ENCODE results near the gene WDR82. TPM values are rescaled to one million over a fixed set of nuclear protein-coding genes. Genes with fewer than 3 reads are reported as not detected.

WDR82 gene
- total and polyA plus RNA-seq, 2 of the 4 experiments (the other 2 are of a cell fraction) = 38.1 to 68.1 TPM

DNA sequence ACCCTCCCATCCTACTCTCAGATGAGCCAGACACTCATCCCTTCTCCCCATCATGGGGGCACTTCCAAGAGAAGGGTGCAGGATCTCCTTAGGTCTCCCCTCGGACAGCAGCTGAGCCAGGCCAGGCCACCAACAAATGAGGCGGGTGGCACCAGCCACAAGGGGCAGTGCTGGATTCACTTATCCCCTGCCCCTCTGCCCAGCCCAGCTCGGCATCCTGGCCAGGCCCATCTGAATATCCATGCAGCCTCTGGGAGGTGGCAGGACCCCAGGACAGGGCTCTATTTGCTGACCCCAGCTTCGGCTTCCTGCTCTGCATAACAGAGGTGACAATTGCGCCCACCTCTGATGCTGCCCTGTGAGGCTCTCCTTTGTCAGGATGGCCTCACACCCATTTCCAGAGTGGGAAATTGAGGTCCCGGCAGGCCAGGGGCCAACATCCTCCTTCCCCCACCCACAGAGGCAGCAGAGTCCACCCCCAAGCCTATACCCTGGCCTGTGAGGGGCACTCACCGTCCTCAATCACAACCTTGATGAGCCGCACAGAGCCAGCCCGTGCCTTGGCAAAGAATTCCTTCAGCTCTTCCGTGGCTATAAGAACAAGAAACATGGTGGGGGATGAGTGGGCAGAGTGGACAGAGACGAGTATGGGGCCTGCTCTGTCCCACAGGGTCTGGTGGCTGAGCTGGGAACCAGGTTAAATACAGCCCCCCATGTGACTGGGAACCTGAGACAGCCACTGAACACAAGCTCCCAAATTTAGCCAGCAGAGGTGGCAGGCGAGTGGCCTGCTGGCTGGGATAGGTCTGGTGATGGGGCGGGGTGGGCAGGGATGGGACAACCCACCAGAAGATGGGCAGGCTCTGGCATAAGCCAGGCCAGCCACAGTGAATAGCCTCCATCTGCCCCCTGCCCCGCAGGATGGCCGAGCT lies 43.7 kb downstream of the WDR82 start:
- no peak for DNase-seq
- TF ChIP-seq FOS (IDR thresholded peaks at IDR 0.05; ENCODE audit: low read depth, low read length) (no peak), CEBPB (IDR thresholded peaks at IDR 0.05; ENCODE audit: low read depth, low read length) (no peak), POLR2A (IDR thresholded peaks at IDR 0.05; ENCODE audit: low read depth, low read length) (no peak), RAD21 (IDR thresholded peaks at IDR 0.05; ENCODE audit: low read length) (no peak), BHLHE40 (IDR thresholded peaks at IDR 0.05; ENCODE audit: low read depth, low read length) (no peak), MXI1 (IDR thresholded peaks at IDR 0.05; ENCODE audit: borderline replicate concordance, low read depth, low read length) (no peak), RCOR1 (IDR thresholded peaks at IDR 0.05; ENCODE audit: insufficient replicate concordance, low read length) (no peak), RFX5 (IDR thresholded peaks at IDR 0.05; ENCODE audit: low read depth, low read length) (no peak), CHD1 (IDR thresholded peaks at IDR 0.05; ENCODE audit: low read depth, low read length) (no peak), SMC3 (IDR thresholded peaks at IDR 0.05; ENCODE audit: low read depth, low read length) (no peak), NFE2L2 (IDR thresholded peaks at IDR 0.05; ENCODE audit: low read depth, low read length) (no peak), MAZ (IDR thresholded peaks at IDR 0.05; ENCODE audit: borderline replicate concordance, low read depth, low read length) (no peak)
- TF ChIP-seq, protein P1, sequence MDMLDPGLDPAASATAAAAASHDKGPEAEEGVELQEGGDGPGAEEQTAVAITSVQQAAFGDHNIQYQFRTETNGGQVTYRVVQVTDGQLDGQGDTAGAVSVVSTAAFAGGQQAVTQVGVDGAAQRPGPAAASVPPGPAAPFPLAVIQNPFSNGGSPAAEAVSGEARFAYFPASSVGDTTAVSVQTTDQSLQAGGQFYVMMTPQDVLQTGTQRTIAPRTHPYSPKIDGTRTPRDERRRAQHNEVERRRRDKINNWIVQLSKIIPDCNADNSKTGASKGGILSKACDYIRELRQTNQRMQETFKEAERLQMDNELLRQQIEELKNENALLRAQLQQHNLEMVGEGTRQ (IDR thresholded peaks at IDR 0.05; ENCODE audit: low read depth, low read length) = no peak
- TF ChIP-seq, protein P2, sequence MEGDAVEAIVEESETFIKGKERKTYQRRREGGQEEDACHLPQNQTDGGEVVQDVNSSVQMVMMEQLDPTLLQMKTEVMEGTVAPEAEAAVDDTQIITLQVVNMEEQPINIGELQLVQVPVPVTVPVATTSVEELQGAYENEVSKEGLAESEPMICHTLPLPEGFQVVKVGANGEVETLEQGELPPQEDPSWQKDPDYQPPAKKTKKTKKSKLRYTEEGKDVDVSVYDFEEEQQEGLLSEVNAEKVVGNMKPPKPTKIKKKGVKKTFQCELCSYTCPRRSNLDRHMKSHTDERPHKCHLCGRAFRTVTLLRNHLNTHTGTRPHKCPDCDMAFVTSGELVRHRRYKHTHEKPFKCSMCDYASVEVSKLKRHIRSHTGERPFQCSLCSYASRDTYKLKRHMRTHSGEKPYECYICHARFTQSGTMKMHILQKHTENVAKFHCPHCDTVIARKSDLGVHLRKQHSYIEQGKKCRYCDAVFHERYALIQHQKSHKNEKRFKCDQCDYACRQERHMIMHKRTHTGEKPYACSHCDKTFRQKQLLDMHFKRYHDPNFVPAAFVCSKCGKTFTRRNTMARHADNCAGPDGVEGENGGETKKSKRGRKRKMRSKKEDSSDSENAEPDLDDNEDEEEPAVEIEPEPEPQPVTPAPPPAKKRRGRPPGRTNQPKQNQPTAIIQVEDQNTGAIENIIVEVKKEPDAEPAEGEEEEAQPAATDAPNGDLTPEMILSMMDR (conservative IDR thresholded peaks at IDR 0.05; ENCODE audit: low read depth, low read length) = no peak

More for the DNA sequence above, 43.7 kb downstream of the WDR82 start:
- Histone ChIP-seq H3K9ac (ENCODE audit: low read depth, low read length) (no peak overlapping the region), H2AK5ac (ENCODE audit: low read depth, low read length) (no peak overlapping the region), H3K36me3 (ENCODE audit: control insufficient read depth, insufficient read depth, low read length) (peaks cover 45% of the 10 kb centered on the region), H2AK9ac (replicated peaks; ENCODE audit: low read depth, low read length, poor library complexity) (peak overlapping the region; percentile 52), H3K23ac (ENCODE audit: low read depth, low read length) (no peak overlapping the region), H3K79me1 (ENCODE audit: low read depth in 1 of 2, low read length in 2 of 2) (peaks cover 17 to 78% of the 10 kb centered on the region in 2 experiments), H3K27ac (ENCODE audit: insufficient read depth, low read length) (no peak overlapping the region), H2BK120ac (ENCODE audit: low read depth, low read length) (no peak overlapping the region), H3K9me1 (ENCODE audit: insufficient read depth, low read length) (peaks cover 19% of the 10 kb centered on the region), H4K5ac (ENCODE audit: low read depth, low read length) (no peak overlapping the region), H3K4me3 (ENCODE audit: insufficient read depth, low read depth, low read length) (no peak overlapping the region), H3K4me2 (ENCODE audit: low read depth, low read length) (no peak overlapping the region), H4K20me1 (ENCODE audit: insufficient read depth, low read length) (peaks cover 56% of the 10 kb centered on the region), H3K18ac (ENCODE audit: low read depth, low read length) (no peak overlapping the region), H2BK15ac (ENCODE audit: low read depth, low read length) (no peak overlapping the region), H3K4ac (ENCODE audit: low read depth, low read length) (no peak overlapping the region), H4K91ac (ENCODE audit: insufficient read depth, low read depth, low read length) (no peak overlapping the region), H3K27me3 (ENCODE audit: control insufficient read depth, insufficient read depth, low read length) (no peaks in the 10 kb centered on the region), H4K8ac (ENCODE audit: low read depth in 2 of 2, low read length in 2 of 2) (no peak overlapping the region), H2BK5ac (ENCODE audit: low read depth, low read length, poor library complexity, severe bottlenecking) (no peak overlapping the region), H3K56ac (ENCODE audit: extremely low read depth, insufficient read depth, low read length) (no peak overlapping the region), H2AFZ (replicated peaks; ENCODE audit: low read length, poor library complexity) (no peak overlapping the region), H2BK20ac (ENCODE audit: low read depth, low read length) (no peak overlapping the region), H3K14ac (replicated peaks; ENCODE audit: low read depth, low read length) (no peak overlapping the region), H3K9me3 (ENCODE audit: control insufficient read depth, insufficient read depth, low read length) (no peaks in the 10 kb centered on the region), H3K4me1 (ENCODE audit: control insufficient read depth, insufficient read depth, low read length) (peaks cover 16% of the 10 kb centered on the region)
- intact Hi-C loops (cut with micrococcal nuclease) = loop anchor here (5.0 kb wide), 1 partner anchor 43 kb away; the partner anchor contains the start of gene WDR82
- no peak for ATAC-seq (ENCODE audit: low read depth)
- no TSS peak for BruUV-seq (replicated peaks)
- ChIA-PET CTCF (interaction anchor here (0.9 kb wide), 1 partner anchor 104 kb away, joined by 3 read pairs; no protein-coding TSS in a partner anchor), POLR2A (ENCODE audit: unreplicated experiment) (no interaction called here)
- dilution Hi-C loops (cut with HindIII; ENCODE audit: low sequenced_read_pairs, unreplicated experiment) = no loop called here
- in situ Hi-C loops (cut with MboI; ENCODE audit: low sequenced_read_pairs) = loop anchor here (5.0 kb wide), 1 partner anchor 108 kb away; no protein-coding TSS in a partner anchor
- WGBS, 2 experiments (ENCODE audit: extremely low coverage in 2 of 2, insufficient read length in 1 of 2) = 80% methylated on average over 4 of the region's 15 CpGs; no CpG with 5 or more reads in 1 of the 2 experiments

Measured in IMR-90 (cell line).